Peyer's patch (tissue), 4 donors: ENCODE results near the gene CLEC16A.
"Not testable (repeated sequence)": the region's sequence is repeated elsewhere in the genome, so short reads cannot be mapped to it uniquely, and the experiment has no call there.

Experiments used
- CTCF ChIP-seq, 6 experiments: fragments of 450-650 bp in 4 of 6; fragments of 200-600 bp in 2 of 6; sonication (generic) in 1 of 6; IDR thresholded peaks; one replicate each; pipeline ENCODE4 v1.5.1; 2017 to 2019; ENCODE audit warnings: antibody characterized with exemption in 6 of 6, mild to moderate bottlenecking in 3 of 6, moderate library complexity in 1 of 6
- POLR2A ChIP-seq, 2 donors: fragments of 450-650 bp; IDR thresholded peaks; one replicate each; pipeline ENCODE4 v1.5.1; 2017; ENCODE audit warnings: antibody characterized with exemption in 2 of 2, mild to moderate bottlenecking in 2 of 2, moderate library complexity in 2 of 2

- not testable (repeated sequence) for TF ChIP-seq CTCF, POLR2A (IDR thresholded peaks at IDR 0.05)
Observed at GRCh38 chr16:10966559-10966958, 22.2 kb downstream of the CLEC16A start.
